ENCODE results near the gene NACC2. TPM values are rescaled to one million over a fixed set of nuclear protein-coding genes. Genes with fewer than 3 reads are reported as not detected.

Gene NACC2
- total RNA-seq, 4 donors from 2014 or later, result 10.4 to 21.6 (median 12.8) TPM

- TF ChIP-seq POLR2A (IDR thresholded peaks at IDR 0.05), result no peak
- Histone ChIP-seq H3K9me3 (no peaks in the 10 kb centered on the region), H3K27ac (peak overlapping the region in 3 of 4 donors; percentile 16 to 59 (median 50)), H3K36me3 (peaks cover 0 to 34% (median 0%) of the 10 kb centered on the region in 3 donors), H3K4me3 (no peak overlapping the region), H3K27me3 (no peaks in the 10 kb centered on the region), H3K4me1 (peaks cover 18 to 76% (median 26%) of the 10 kb centered on the region in 3 donors)
- DNase-seq, result no peak
- no CpG with 5 or more reads among the region's 23 CpGs for WGBS, 2 donors
- intact Hi-C loops (cut with DNase I), result no loop called here
These were observed 14.4 kb downstream of the NACC2 start for GRCh38 chr9:136080716-136081112.

GRCh38 chr9:136079916-136080246, 15.2 kb downstream of the NACC2 start:
- Histone ChIP-seq H3K9me3 (no peaks in the 10 kb centered on the region), H3K27ac (peak overlapping the region in 3 of 4 donors; percentile 33 to 69 (median 59)), H3K4me3 (no peak overlapping the region), H3K36me3 (peaks cover 0 to 43% (median 0%) of the 10 kb centered on the region in 3 donors), H3K4me1 (peaks cover 18 to 76% (median 27%) of the 10 kb centered on the region in 3 donors), H3K27me3 (no peaks in the 10 kb centered on the region)
- WGBS, 2 donors, result 80% methylated on average over 1 of the region's 6 CpGs; no CpG with 5 or more reads in 1 of the 2 donors
- no peak for TF ChIP-seq POLR2A (IDR thresholded peaks at IDR 0.05)
- peak in 1 of 6 experiments; percentile 7 for TF ChIP-seq CTCF (IDR thresholded peaks at IDR 0.05)
- no peak for DNase-seq
- intact Hi-C loops (cut with DNase I), result no loop called here

GRCh38 chr9:136079211-136079915, 15.7 kb downstream of the NACC2 start:
- DNase-seq, result no peak
- H3K27ac ChIP-seq, result peak overlapping the region in 3 of 4 donors; percentile 33 to 69 (median 59)
- intact Hi-C loops (cut with DNase I), result no loop called here
- peaks cover 0 to 45% (median 0%) of the 10 kb centered on the region in 3 donors for H3K36me3 ChIP-seq
- WGBS, 2 donors, result 43 to 50% methylated on average over 2 to 10 of the region's 16 CpGs
- H3K4me1 ChIP-seq, result peaks cover 18 to 76% (median 27%) of the 10 kb centered on the region in 3 donors
- no peaks in the 10 kb centered on the region for H3K9me3 ChIP-seq
- no peak overlapping the region for H3K4me3 ChIP-seq
- TF ChIP-seq POLR2A (IDR thresholded peaks at IDR 0.05) (no peak), CTCF (IDR thresholded peaks at IDR 0.05) (no peak)
- no peaks in the 10 kb centered on the region for H3K27me3 ChIP-seq

GRCh38 chr9:136078498-136079011, 16.5 kb downstream of the NACC2 start:
- no peak overlapping the region for H3K4me3 ChIP-seq
- WGBS, 2 donors, result 79 to 80% methylated on average over 18 to 24 of the region's 27 CpGs
- DNase-seq, result no peak
- peaks cover 18 to 78% (median 27%) of the 10 kb centered on the region in 3 donors for H3K4me1 ChIP-seq
- intact Hi-C loops (cut with DNase I), result no loop called here
- no peaks in the 10 kb centered on the region for H3K9me3 ChIP-seq
- peak overlapping the region in 2 of 4 donors; percentile 44 to 59 for H3K27ac ChIP-seq
- peaks cover 0 to 42% (median 0%) of the 10 kb centered on the region in 3 donors for H3K36me3 ChIP-seq
- TF ChIP-seq CTCF (IDR thresholded peaks at IDR 0.05) (no peak), POLR2A (IDR thresholded peaks at IDR 0.05) (no peak)
- H3K27me3 ChIP-seq, result no peaks in the 10 kb centered on the region

GRCh38 chr9:136078024-136078423, 17.1 kb downstream of the NACC2 start:
- H3K27me3 ChIP-seq, result no peaks in the 10 kb centered on the region
- H3K9me3 ChIP-seq, result no peaks in the 10 kb centered on the region
- 75 to 77% methylated on average over 6 to 12 of the region's 12 CpGs for WGBS, 2 donors
- no peak for DNase-seq
- TF ChIP-seq POLR2A (IDR thresholded peaks at IDR 0.05), result no peak
- no peak for TF ChIP-seq CTCF (IDR thresholded peaks at IDR 0.05)
- intact Hi-C loops (cut with DNase I), result no loop called here
- H3K27ac ChIP-seq, result peak overlapping the region in 1 of 4 donors; percentile 59
- H3K36me3 ChIP-seq, result peaks cover 0 to 39% (median 0%) of the 10 kb centered on the region in 3 donors
- H3K4me3 ChIP-seq, result no peak overlapping the region
- H3K4me1 ChIP-seq, result peaks cover 18 to 77% (median 27%) of the 10 kb centered on the region in 3 donors
